K562 (cell line): ENCODE measurements around the gene ELAC1. TPM values are rescaled to one million over a fixed set of nuclear protein-coding genes. Genes with fewer than 3 reads are reported as not detected.

Experiments used
- ATAC-seq: fragments of 200-7000 bp; cut with Tn5 transposase; 3 replicates; pipeline ENCODE4 v1.9.1; 2020; ENCODE audit warnings: moderate library complexity
- BruUV-seq: library from RNA; stranded (reverse); fragments of 400-500 nt; replicated peaks from 2 replicates; lab custom pipeline; 2021; lab: Mats Ljungman, UMichigan
- CTCF ChIA-PET: fragments of 300-600 bp; formaldehyde crosslinking; extraction: SDS; loops from one replicate; lab custom pipeline; 2021; ENCODE audit warnings: low intra/inter-chr PET ratio; lab: Yijun Ruan, JAX
- POLR2A ChIA-PET: fragments of 300-600, 350-650 bp; sonication (Branson Sonifier 250); formaldehyde crosslinking; extraction: SDS; loops from one replicate; lab custom pipeline; 2021; ENCODE audit warnings: antibody characterized with exemption, inconsistent platforms; lab: Yijun Ruan, JAX
- DNase-seq, 4 experiments: peaks; one replicate each; pipeline versions ENCODE4 v3.0.0 to v3.0.0-alpha.2; 2011 to 2018; ENCODE audit warnings: low spot score in 3 of 4, mixed read lengths in 3 of 4; ENCODE audit errors: extremely low read depth in 1 of 4
- FAIRE-seq: peaks from 2 replicates; lab custom pipeline; 2011; peaks lifted over from hg19 to GRCh38; lab: Jason Lieb, UNC
- H2AFZ ChIP-seq: 2 replicates; pipeline ENCODE4 v1.6.0; 2011; ENCODE audit warnings: low read depth, low read length, control low read depth, inconsistent platforms
- H3K27ac ChIP-seq: fragments of 200-600 bp; 3 replicates; pipeline ENCODE4 v1.8.0; 2011; ENCODE audit warnings: low read depth, mild to moderate bottlenecking, control low read depth, inconsistent platforms, low read length, moderate library complexity, mixed read lengths; ENCODE audit errors: extremely low read depth
- H3K27me3 ChIP-seq, 2 experiments: fragments of 300-600 bp in 1 of 2; 2 replicates in 1 of 2; 3 replicates in 1 of 2; pipeline versions ENCODE4 v1.6.0 to v1.8.0; 2011; ENCODE audit warnings: inconsistent platforms in 2 of 2, low read length in 2 of 2, mild to moderate bottlenecking in 1 of 2, mixed read lengths in 1 of 2, moderate library complexity in 1 of 2; ENCODE audit not compliant: control insufficient read depth in 2 of 2, insufficient read depth in 2 of 2
- H3K36me3 ChIP-seq: fragments of 300-600 bp; 3 replicates; pipeline ENCODE4 v1.8.0; 2011; ENCODE audit warnings: mild to moderate bottlenecking, low read length, inconsistent platforms; ENCODE audit not compliant: control insufficient read depth, insufficient read depth
- H3K4me1 ChIP-seq, 2 experiments: fragments of 200-600 bp in 1 of 2; replicated peaks in 1 of 2; 2 replicates in 1 of 2; 3 replicates in 1 of 2; pipeline versions ENCODE4 v1.5.1 to v1.8.0; 2011; ENCODE audit warnings: inconsistent platforms in 2 of 2, low read length in 2 of 2, mild to moderate bottlenecking in 1 of 2, mixed read lengths in 1 of 2, moderate library complexity in 1 of 2; ENCODE audit not compliant: control insufficient read depth in 2 of 2, insufficient read depth in 2 of 2
- H3K4me2 ChIP-seq: 2 replicates; pipeline ENCODE4 v1.6.1; 2011; ENCODE audit warnings: low read length, control low read depth, inconsistent platforms, mixed read lengths; ENCODE audit not compliant: insufficient read depth
- H3K4me3 ChIP-seq: fragments of 200-600 bp; sonication (generic), shearing (Covaris generic); 2 replicates; pipeline ENCODE4 v1.5.1; 2016; ENCODE audit warnings: control low read depth, inconsistent platforms
- H3K79me2 ChIP-seq: fragments of 200-600 bp; 3 replicates; pipeline ENCODE4 v1.8.0; 2011; ENCODE audit warnings: low read length, inconsistent platforms; ENCODE audit not compliant: control insufficient read depth, insufficient read depth
- H3K9ac ChIP-seq, 2 experiments: 2 replicates each; pipeline versions ENCODE4 v1.6.0 to v1.6.1; 2011; ENCODE audit warnings: low read depth in 2 of 2, low read length in 2 of 2, control low read depth in 1 of 2, inconsistent platforms in 1 of 2, mild to moderate bottlenecking in 1 of 2, mixed read lengths in 1 of 2; ENCODE audit not compliant: insufficient read depth in 1 of 2
- H3K9me1 ChIP-seq: one replicate; pipeline ENCODE4 v1.6.0; 2011; ENCODE audit warnings: inconsistent platforms, mild to moderate bottlenecking, low read length, moderate library complexity; ENCODE audit not compliant: control insufficient read depth, insufficient read depth
- H3K9me3 ChIP-seq: replicated peaks from 2 replicates; pipeline ENCODE4 v1.5.1; 2011; ENCODE audit warnings: low read depth, low read length, inconsistent platforms; ENCODE audit not compliant: control insufficient read depth, insufficient read depth
- H4K20me1 ChIP-seq: replicated peaks from 2 replicates; pipeline ENCODE4 v1.6.1; 2011; ENCODE audit warnings: low read length, inconsistent platforms, mixed read lengths; ENCODE audit not compliant: control insufficient read depth, insufficient read depth
- ATF1 ChIP-seq, 2 experiments: fragments of 450-650 bp in 1 of 2; IDR thresholded peaks; 2 replicates each; pipeline ENCODE4 v1.6.1; 2016; ENCODE audit warnings: missing compliant biosample characterization in 1 of 2, missing genetic modification characterization in 1 of 2
- C11orf30 ChIP-seq: fragments of 450-650 bp; IDR thresholded peaks from 2 replicates; pipeline ENCODE4 v1.6.1; 2016; ENCODE audit warnings: low read depth, mild to moderate bottlenecking
- CBX3 ChIP-seq, 2 experiments: IDR thresholded peaks; 1 replicate in 1 of 2; 2 replicates in 1 of 2; pipeline ENCODE4 v1.6.1; 2012; ENCODE audit warnings: inconsistent platforms in 2 of 2, low read length in 2 of 2, borderline replicate concordance in 1 of 2, control low read depth in 1 of 2
- HMBOX1 ChIP-seq: sonication (generic); IDR thresholded peaks from 2 replicates; pipeline ENCODE4 v1.6.1; 2016
- MAFF ChIP-seq: IDR thresholded peaks from 2 replicates; pipeline ENCODE4 v1.6.1; 2012; ENCODE audit warnings: low read length, improper control_type of control experiment
- MAFK ChIP-seq: IDR thresholded peaks from 2 replicates; pipeline ENCODE4 v1.6.1; 2011; ENCODE audit warnings: low read length, improper control_type of control experiment
- NFE2 ChIP-seq: IDR thresholded peaks from 2 replicates; pipeline ENCODE4 v1.6.1; 2014; ENCODE audit warnings: antibody characterized with exemption, low read depth
- NFIX ChIP-seq: fragments of 250-450 bp; sonication (Bioruptor Pico); IDR thresholded peaks from 2 replicates; pipeline ENCODE4 v1.4.0; 2020; ENCODE audit warnings: low read depth, mild to moderate bottlenecking, moderate library complexity
- POLR2A ChIP-seq: fragments of 450-650 bp; conservative IDR thresholded peaks from 2 replicates; pipeline ENCODE4 v1.6.1; 2016
- TGIF2 ChIP-seq: sonication (generic); formaldehyde crosslinking; IDR thresholded peaks from 2 replicates; pipeline ENCODE4 v1.8.1; 2022; ENCODE audit warnings: mild to moderate bottlenecking, missing genetic modification reagents, moderate library complexity
- VEZF1 ChIP-seq: fragments of 200-800 bp; sonication (Bioruptor generic); IDR thresholded peaks from 2 replicates; pipeline ENCODE4 v1.6.1; 2017; ENCODE audit warnings: missing genetic modification characterization, missing compliant biosample characterization
- ZFPM2 ChIP-seq: fragments of 250-450 bp; sonication (Bioruptor Pico); IDR thresholded peaks from 2 replicates; pipeline ENCODE4 v1.5.1; 2022; ENCODE audit warnings: mild to moderate bottlenecking
- ZNF143 ChIP-seq: sonication (generic); formaldehyde crosslinking; IDR thresholded peaks from 2 replicates; pipeline ENCODE4 v1.9.0; 2022; ENCODE audit warnings: mild to moderate bottlenecking, missing genetic modification reagents
- ZNF316 ChIP-seq: fragments of 450-650 bp; IDR thresholded peaks from 2 replicates; pipeline ENCODE4 v1.6.1; 2016
- ZNF764 ChIP-seq: fragments of 250-450 bp; sonication (Bioruptor Pico); IDR thresholded peaks from 2 replicates; pipeline ENCODE4 v1.4.0; 2020; ENCODE audit warnings: low read depth, mild to moderate bottlenecking, moderate library complexity
- WGBS: fragments of 100-300 bp; shearing (Covaris generic); methylation state at CpG from one replicate; pipeline ENCODE4 v1.1.6; 2016; ENCODE audit warnings: low coverage, mixed read lengths; ENCODE audit not compliant: insufficient coverage; ENCODE audit errors: missing lambda C conversion rate; 5-methylcytosine and 5-hydroxymethylcytosine counted together
- in situ Hi-C: fragments of 300-500 bp; cut with MboI; formaldehyde crosslinking; loops from 4 replicates; pipeline ENCODE4 v1.15.0; 2018; ENCODE audit warnings: inconsistent platforms, mixed read lengths
- intact Hi-C: fragments of 100-400 bp; cut with micrococcal nuclease; formaldehyde crosslinking; loops from 2 replicates; pipeline ENCODE4 v1.14.2; 2022
- polyA plus RNA-seq, 8 experiments: library from polyadenylated mRNA; depleted of rRNA in 4 of 8; stranded (reverse) in 5 of 8; unstranded in 3 of 8; fragments of >200 nt; fragmentation: Nextera tagmentation in 2 of 8; fragmentation: Illumina TruSeq in 1 of 8; extraction: Ambion mirVana in 2 of 8; extraction: Trizol in 1 of 8; gene quantifications; 2 replicates each; pipeline versions ENCODE4 v1.2.1 to v1.2.3, GENCODE V29; 2011 to 2014; ENCODE audit warnings: inconsistent platforms in 1 of 8, missing spikeins in 1 of 8
- total RNA-seq, 7 experiments: library from RNA; depleted of rRNA in 6 of 7; stranded (reverse); fragments of >200 nt in 6 of 7; fragmentation: Illumina TruSeq in 2 of 7; extraction: Trizol in 2 of 7; gene quantifications; 2 replicates each; pipeline versions ENCODE4 v1.2.1 to v1.2.3, GENCODE V29; 2011 to 2021; ENCODE audit warnings: low replicate concordance in 1 of 7
- TF ChIP-seq, protein P1 (sequence below): fragments of 250-450 bp; sonication (Bioruptor Pico); IDR thresholded peaks from 2 replicates; pipeline ENCODE4 v1.5.0; 2020; ENCODE audit warnings: mild to moderate bottlenecking, borderline replicate concordance

ELAC1 gene
- total and polyA plus RNA-seq, 9 of the 15 experiments (the other 6 are each of a cell fraction or from before 2014, with no cell fraction given): 3.7 to 7.7 (median 4.9) TPM

DNA sequence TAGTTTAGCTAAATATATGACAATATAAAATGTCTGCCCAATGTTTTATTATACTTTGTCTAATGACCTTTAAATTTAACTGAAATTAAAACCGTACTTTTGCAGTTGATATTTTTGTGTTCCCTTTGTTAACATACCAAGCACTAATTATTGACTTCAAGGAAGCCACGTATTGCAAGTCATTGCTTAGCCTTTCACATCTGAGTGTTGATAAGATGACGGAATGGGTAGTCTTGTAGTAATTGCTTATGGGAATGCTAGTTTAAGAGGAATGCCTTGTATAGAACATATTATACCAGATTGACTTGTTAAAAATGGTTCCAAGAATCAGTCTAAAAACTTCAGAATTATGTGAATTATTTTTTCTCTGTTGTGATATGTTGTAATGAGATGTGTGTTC is 14.0 kb upstream of the ELAC1 start:
- Histone ChIP-seq H3K9ac (no peak overlapping the region), H3K4me3 (no peak overlapping the region), H2AFZ (peak overlapping the region; percentile 67; the same call in 1 of the 2 replicates), H3K9me1 (no peaks in the 10 kb centered on the region), H3K4me2 (no peak overlapping the region), H3K9me3 (no peaks in the 10 kb centered on the region), H3K79me2 (no peaks in the 10 kb centered on the region), H3K36me3 (no peaks in the 10 kb centered on the region), H3K27ac (no peak overlapping the region), H3K4me1 (no peaks in the 10 kb centered on the region; a peak in 2 of 5 replicates), H4K20me1 (no peaks in the 10 kb centered on the region), H3K27me3 (no peaks in the 10 kb centered on the region)
- in situ Hi-C loops: no loop called here
- CTCF ChIA-PET: no interaction called here
- WGBS: 5% methylated on average over 3 of the region's 3 CpGs
- peak; percentile 75 for ATAC-seq
- DNase-seq: peak in 3 of 4 experiments; percentile 7 to 27 (median 23)
- intact Hi-C loops: no loop called here
- no TSS peak for BruUV-seq
- FAIRE-seq: no peak
- POLR2A ChIA-PET: no interaction called here
- peak; percentile 74 for TF ChIP-seq HMBOX1
- TF ChIP-seq ATF1 (CRISPR knock-in tag; IDR thresholded peaks at IDR 0.05): no peak
- 0 out of 2 replicates have a peak, but pooled peaks have one; percentile 10 for TF ChIP-seq ATF1 (tag; IDR thresholded peaks at IDR 0.05)
- peak; percentile 84 for TF ChIP-seq NFE2
- TF ChIP-seq VEZF1 (CRISPR knock-in tag): no peak
- peak; percentile 73 for TF ChIP-seq ZNF316
- TF ChIP-seq MAFK: 0 out of 2 replicates have a peak, but pooled peaks have one; percentile 25
- TF ChIP-seq CBX3 (IDR thresholded peaks at IDR 0.05; ENCODE audit: borderline replicate concordance in 1 of 2, low read length in 2 of 2): no peak
- TF ChIP-seq MAFF: peak; percentile 48; the same call in 1 of the 2 replicates
- TF ChIP-seq TGIF2 (CRISPR knock-in tag): no peak
- TF ChIP-seq, protein P1, sequence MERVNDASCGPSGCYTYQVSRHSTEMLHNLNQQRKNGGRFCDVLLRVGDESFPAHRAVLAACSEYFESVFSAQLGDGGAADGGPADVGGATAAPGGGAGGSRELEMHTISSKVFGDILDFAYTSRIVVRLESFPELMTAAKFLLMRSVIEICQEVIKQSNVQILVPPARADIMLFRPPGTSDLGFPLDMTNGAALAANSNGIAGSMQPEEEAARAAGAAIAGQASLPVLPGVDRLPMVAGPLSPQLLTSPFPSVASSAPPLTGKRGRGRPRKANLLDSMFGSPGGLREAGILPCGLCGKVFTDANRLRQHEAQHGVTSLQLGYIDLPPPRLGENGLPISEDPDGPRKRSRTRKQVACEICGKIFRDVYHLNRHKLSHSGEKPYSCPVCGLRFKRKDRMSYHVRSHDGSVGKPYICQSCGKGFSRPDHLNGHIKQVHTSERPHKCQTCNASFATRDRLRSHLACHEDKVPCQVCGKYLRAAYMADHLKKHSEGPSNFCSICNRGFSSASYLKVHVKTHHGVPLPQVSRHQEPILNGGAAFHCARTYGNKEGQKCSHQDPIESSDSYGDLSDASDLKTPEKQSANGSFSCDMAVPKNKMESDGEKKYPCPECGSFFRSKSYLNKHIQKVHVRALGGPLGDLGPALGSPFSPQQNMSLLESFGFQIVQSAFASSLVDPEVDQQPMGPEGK: no peak
- TF ChIP-seq NFIX (CRISPR knock-in tag): no peak
- TF ChIP-seq POLR2A: no peak
- TF ChIP-seq ZFPM2 (CRISPR knock-in tag): no peak
- no peak for TF ChIP-seq ZNF764 (CRISPR knock-in tag)
- peak; percentile 83 for TF ChIP-seq C11orf30
- no peak for TF ChIP-seq ZNF143
